ENCODE data around the gene LMCD1.

GRCh38 chr3:8453153-8453552, 48.5 kb upstream of the LMCD1 start:
- TF ChIP-seq CTCF (conservative IDR thresholded peaks at IDR 0.05 in 1 of 2, IDR thresholded peaks at IDR 0.05 in 1 of 2; ENCODE audit: low read depth in 1 of 2, low read length in 2 of 2) (no peak), EZH2 (IDR thresholded peaks at IDR 0.05; ENCODE audit: low read length, missing control alignments) (no peak)
